Effector CD8-positive, alpha-beta T cell (primary cell): ENCODE measurements around the gene DISC1.

Experiments
- DNase-seq: peaks from one replicate; lab custom pipeline; 2025; lab: John Stamatoyannopoulos, UW

Gene DISC1

GRCh38 chr1:231855926-231856325 lies 229.3 kb downstream of the DISC1 start:
- DNase-seq = no peak

- no peak for DNase-seq
Measured at GRCh38 chr1:231856426-231856825, 229.8 kb downstream of the DISC1 start.

- DNase-seq = no peak
Measured at GRCh38 chr1:231856894-231857293, 230.3 kb downstream of the DISC1 start.

GRCh38 chr1:231857609-231858135 lies 231.1 kb downstream of the DISC1 start:
- DNase-seq = no peak

GRCh38 chr1:231860221-231861088 lies 233.9 kb downstream of the DISC1 start:
- DNase-seq = no peak

GRCh38 chr1:231861541-231862481 lies 235.2 kb downstream of the DISC1 start:
- no peak for DNase-seq

GRCh38 chr1:231862611-231863010 lies 236.0 kb downstream of the DISC1 start:
- DNase-seq = no peak

- no peak for DNase-seq
Measured at GRCh38 chr1:231865331-231865730, 238.7 kb downstream of the DISC1 start.

- peak; percentile 18 for DNase-seq
Measured at GRCh38 chr1:231866392-231867331, 240.1 kb downstream of the DISC1 start.

- no peak for DNase-seq
Measured at GRCh38 chr1:231867607-231868006, 241.0 kb downstream of the DISC1 start.

GRCh38 chr1:231869364-231869763 lies 242.8 kb downstream of the DISC1 start:
- no peak for DNase-seq

- DNase-seq = no peak
Measured at GRCh38 chr1:231871471-231871870, 244.9 kb downstream of the DISC1 start.

- DNase-seq = no peak
Measured at GRCh38 chr1:231871878-231872277, 245.3 kb downstream of the DISC1 start.

GRCh38 chr1:231872461-231872910 lies 245.9 kb downstream of the DISC1 start:
- DNase-seq = no peak

- no peak for DNase-seq
Measured at GRCh38 chr1:231878737-231879136, 252.1 kb downstream of the DISC1 start.

GRCh38 chr1:231879296-231879695 lies 252.7 kb downstream of the DISC1 start:
- DNase-seq = no peak

- DNase-seq = no peak
Measured at GRCh38 chr1:231882333-231882732, 255.7 kb downstream of the DISC1 start.

- no peak for DNase-seq
Measured at GRCh38 chr1:231882790-231883189, 256.2 kb downstream of the DISC1 start.

- DNase-seq = no peak
Measured at GRCh38 chr1:231883382-231883781, 256.8 kb downstream of the DISC1 start.

- DNase-seq = no peak
Measured at GRCh38 chr1:231885209-231885854, 258.7 kb downstream of the DISC1 start.

- no peak for DNase-seq
Measured at GRCh38 chr1:231887166-231887565, 260.6 kb downstream of the DISC1 start.
